GM12878 (cell line): Measurements from ENCODE around the gene PLXNA4. TPM values are rescaled to one million over a fixed set of nuclear protein-coding genes. Genes with fewer than 3 reads are reported as not detected.

Experiments
- ATAC-seq: fragments of 200-7000 bp; cut with Tn5 transposase; 3 replicates; pipeline ENCODE4 v1.9.1; 2020; ENCODE audit warnings: mild to moderate bottlenecking, moderate library complexity
- BruUV-seq: library from RNA; stranded (reverse); fragments of 400-500 nt; replicated peaks from 2 replicates; lab custom pipeline; 2021; lab: Mats Ljungman, UMichigan
- CTCF ChIA-PET: fragments of 300-600 bp; sonication (Branson Sonifier 250); formaldehyde crosslinking; extraction: SDS; loops from one replicate; lab custom pipeline; 2021; ENCODE audit warnings: inconsistent platforms; lab: Yijun Ruan, JAX
- POLR2A ChIA-PET: fragments of 350-600 bp; formaldehyde crosslinking; extraction: SDS; loops from one replicate; lab custom pipeline; 2021; ENCODE audit warnings: inconsistent platforms; lab: Charles Lee
- RAD21 ChIA-PET: fragments of 300-600 bp; sonication (Branson Sonifier 250); formaldehyde crosslinking; loops from one replicate; lab custom pipeline; 2023; ENCODE audit warnings: antibody characterized with exemption; ENCODE audit not compliant: unreplicated experiment; lab: Charles Lee
- SMC1A ChIA-PET: fragments of 300-600 bp; sonication (Branson Sonifier 250); formaldehyde crosslinking; loops from one replicate; lab custom pipeline; 2023; ENCODE audit not compliant: unreplicated experiment, uncharacterized antibody; lab: Charles Lee
- DNase-seq: peaks from one replicate; pipeline ENCODE4 v3.0.0-alpha.2; 2011; ENCODE audit warnings: low read depth, low spot score
- FAIRE-seq: peaks from 3 replicates; lab custom pipeline; 2011; peaks lifted over from hg19 to GRCh38; lab: Jason Lieb, UNC
- H2AFZ ChIP-seq: 2 replicates; pipeline ENCODE4 v1.6.0; 2011; ENCODE audit warnings: low read depth, low read length, control low read depth; ENCODE audit not compliant: control insufficient read depth
- H3K27ac ChIP-seq: 2 replicates; pipeline ENCODE4 v1.5.1; 2011; ENCODE audit warnings: control low read depth; ENCODE audit not compliant: control insufficient read depth, insufficient read depth
- H3K27me3 ChIP-seq, 2 experiments: replicated peaks in 1 of 2; 2 replicates each; pipeline versions ENCODE4 v1.6.0 to v1.6.1; 2011; ENCODE audit warnings: low read length in 1 of 2; ENCODE audit not compliant: control insufficient read depth in 2 of 2, insufficient read depth in 2 of 2
- H3K36me3 ChIP-seq, 2 experiments: 2 replicates each; pipeline ENCODE4 v1.5.1; 2011; ENCODE audit warnings: low read length in 1 of 2; ENCODE audit not compliant: control insufficient read depth in 2 of 2, insufficient read depth in 2 of 2
- H3K4me1 ChIP-seq: 2 replicates; pipeline ENCODE4 v1.6.1; 2011; ENCODE audit warnings: mild to moderate bottlenecking, low read length, moderate library complexity, mixed read lengths; ENCODE audit not compliant: control insufficient read depth, insufficient read depth
- H3K4me2 ChIP-seq: 2 replicates; pipeline ENCODE4 v1.6.0; 2011; ENCODE audit warnings: control low read depth; ENCODE audit not compliant: control insufficient read depth, insufficient read depth
- H3K4me3 ChIP-seq: fragments of 200-600 bp; sonication (generic); 2 replicates; pipeline ENCODE4 v1.5.1; 2016
- H3K79me2 ChIP-seq: 2 replicates; pipeline ENCODE4 v1.6.0; 2011; ENCODE audit warnings: low read length; ENCODE audit not compliant: control insufficient read depth, insufficient read depth
- H3K9ac ChIP-seq: 2 replicates; pipeline ENCODE4 v1.8.0; 2011; ENCODE audit warnings: low read length, control low read depth, mixed read lengths; ENCODE audit not compliant: control insufficient read depth, insufficient read depth
- H3K9me3 ChIP-seq: replicated peaks from 3 replicates; pipeline ENCODE4 v1.5.1; 2011; ENCODE audit warnings: mild to moderate bottlenecking, low read length; ENCODE audit not compliant: control insufficient read depth, insufficient read depth
- H4K20me1 ChIP-seq: 2 replicates; pipeline ENCODE4 v1.6.0; 2011; ENCODE audit not compliant: control insufficient read depth, insufficient read depth
- CUX1 ChIP-seq: IDR thresholded peaks from 2 replicates; pipeline ENCODE4 v1.6.1; 2012; ENCODE audit warnings: improper control_type of control experiment, low read depth, low read length; ENCODE audit not compliant: insufficient replicate concordance
- MTA3 ChIP-seq: IDR thresholded peaks from 2 replicates; pipeline ENCODE4 v1.6.1; 2012; ENCODE audit warnings: low read length, inconsistent platforms, borderline replicate concordance
- PAX5 ChIP-seq: IDR thresholded peaks from 2 replicates; pipeline ENCODE4 v1.6.1; 2011; ENCODE audit warnings: low read depth, low read length, borderline replicate concordance
- WGBS: methylation state at CpG from one replicate; pipeline ENCODE4 v1.1.6; 2016; ENCODE audit warnings: low lambda C conversion rate; ENCODE audit not compliant: insufficient replicate concordance, insufficient coverage; ENCODE audit errors: missing lambda C conversion rate; 5-methylcytosine and 5-hydroxymethylcytosine counted together
- in situ Hi-C: fragments of 300-500 bp; cut with MboI; formaldehyde crosslinking; loops from 9 replicates; pipeline ENCODE4 v1.14.3; 2018; ENCODE audit warnings: mixed read lengths
- intact Hi-C: fragments of 100-400 bp; cut with micrococcal nuclease; formaldehyde crosslinking; loops from one replicate; pipeline ENCODE4 v1.14.2; 2022; ENCODE audit not compliant: unreplicated experiment
- polyA plus RNA-seq, 11 experiments: library from polyadenylated mRNA; depleted of rRNA in 4 of 11; unstranded in 6 of 11; stranded (reverse) in 5 of 11; fragments of >200 nt; fragmentation: Nextera tagmentation in 4 of 11; fragmentation: Illumina TruSeq in 1 of 11; extraction: Ambion mirVana in 4 of 11; extraction: Trizol in 1 of 11; gene quantifications; 1 replicate in 1 of 11; 2 replicates in 10 of 11; pipeline versions ENCODE4 v1.2.1 to v1.2.3, GENCODE V29; 2011 to 2016; ENCODE audit warnings: inconsistent platforms in 2 of 11, missing spikeins in 2 of 11, low read depth in 1 of 11
- total RNA-seq, 4 experiments: library from RNA; depleted of rRNA in 3 of 4; stranded (reverse); fragments of >200 nt in 3 of 4; fragmentation: Illumina TruSeq in 1 of 4; extraction: Trizol in 1 of 4; gene quantifications; 2 replicates each; pipeline versions ENCODE4 v1.2.1 to v1.2.3, GENCODE V29; 2013 to 2021

Gene PLXNA4
- total and polyA plus RNA-seq, 10 of the 15 experiments (the other 5 are each of a cell fraction or from before 2014, with no cell fraction given) = 0.03 TPM; not detected in 9

GRCh38 chr7:132352800-132353199 lies 223.5 kb downstream of the PLXNA4 start:
- TF ChIP-seq CUX1 (no peak), PAX5 (no peak), MTA3 (no peak)
- Histone ChIP-seq H4K20me1 (no peaks in the 10 kb centered on the region), H3K4me2 (no peak overlapping the region), H3K27me3 (peaks cover 0 to 5% of the 10 kb centered on the region in 2 experiments; a peak in 3 of 4 replicates), H3K79me2 (no peaks in the 10 kb centered on the region), H3K4me3 (no peak overlapping the region), H3K27ac (no peak overlapping the region), H3K4me1 (no peaks in the 10 kb centered on the region), H3K9me3 (no peaks in the 10 kb centered on the region), H3K9ac (no peak overlapping the region), H3K36me3 (no peaks in the 10 kb centered on the region), H2AFZ (no peak overlapping the region)
- CTCF ChIA-PET = no interaction called here
- SMC1A ChIA-PET = no interaction called here
- RAD21 ChIA-PET = no interaction called here
- POLR2A ChIA-PET = no interaction called here
- DNase-seq = no peak
- FAIRE-seq = no peak
- no TSS peak for BruUV-seq
- intact Hi-C loops = no loop called here
- no peak for ATAC-seq
- in situ Hi-C loops = no loop called here
- 16% methylated on average over 6 of the region's 6 CpGs for WGBS
